K562 (cell line): ENCODE data around the gene CCL19. TPM values are rescaled to one million over a fixed set of nuclear protein-coding genes. Genes with fewer than 3 reads are reported as not detected.

ENCODE experiments used
- ATAC-seq: fragments of 200-7000 bp; cut with Tn5 transposase; 3 replicates; pipeline ENCODE4 v1.9.1; 2020; ENCODE audit warnings: moderate library complexity
- BruUV-seq: library from RNA; stranded (reverse); fragments of 400-500 nt; replicated peaks from 2 replicates; lab custom pipeline; 2021; lab: Mats Ljungman, UMichigan
- CTCF ChIA-PET: fragments of 300-600 bp; formaldehyde crosslinking; extraction: SDS; loops from one replicate; lab custom pipeline; 2021; ENCODE audit warnings: low intra/inter-chr PET ratio; lab: Yijun Ruan, JAX
- POLR2A ChIA-PET: fragments of 300-600, 350-650 bp; sonication (Branson Sonifier 250); formaldehyde crosslinking; extraction: SDS; loops from one replicate; lab custom pipeline; 2021; ENCODE audit warnings: antibody characterized with exemption, inconsistent platforms; lab: Yijun Ruan, JAX
- DNase-seq, 4 experiments: peaks; one replicate each; pipeline versions ENCODE4 v3.0.0 to v3.0.0-alpha.2; 2011 to 2018; ENCODE audit warnings: low spot score in 3 of 4, mixed read lengths in 3 of 4; ENCODE audit errors: extremely low read depth in 1 of 4
- FAIRE-seq: peaks from 2 replicates; lab custom pipeline; 2011; peaks lifted over from hg19 to GRCh38; lab: Jason Lieb, UNC
- H2AFZ ChIP-seq: 2 replicates; pipeline ENCODE4 v1.6.0; 2011; ENCODE audit warnings: low read depth, low read length, control low read depth, inconsistent platforms
- H3K27ac ChIP-seq: fragments of 200-600 bp; 3 replicates; pipeline ENCODE4 v1.8.0; 2011; ENCODE audit warnings: low read depth, mild to moderate bottlenecking, control low read depth, inconsistent platforms, low read length, moderate library complexity, mixed read lengths; ENCODE audit errors: extremely low read depth
- H3K27me3 ChIP-seq, 2 experiments: fragments of 300-600 bp in 1 of 2; 2 replicates in 1 of 2; 3 replicates in 1 of 2; pipeline versions ENCODE4 v1.6.0 to v1.8.0; 2011; ENCODE audit warnings: inconsistent platforms in 2 of 2, low read length in 2 of 2, mild to moderate bottlenecking in 1 of 2, mixed read lengths in 1 of 2, moderate library complexity in 1 of 2; ENCODE audit not compliant: control insufficient read depth in 2 of 2, insufficient read depth in 2 of 2
- H3K36me3 ChIP-seq: fragments of 300-600 bp; 3 replicates; pipeline ENCODE4 v1.8.0; 2011; ENCODE audit warnings: mild to moderate bottlenecking, low read length, inconsistent platforms; ENCODE audit not compliant: control insufficient read depth, insufficient read depth
- H3K4me1 ChIP-seq, 2 experiments: fragments of 200-600 bp in 1 of 2; replicated peaks in 1 of 2; 2 replicates in 1 of 2; 3 replicates in 1 of 2; pipeline versions ENCODE4 v1.5.1 to v1.8.0; 2011; ENCODE audit warnings: inconsistent platforms in 2 of 2, low read length in 2 of 2, mild to moderate bottlenecking in 1 of 2, mixed read lengths in 1 of 2, moderate library complexity in 1 of 2; ENCODE audit not compliant: control insufficient read depth in 2 of 2, insufficient read depth in 2 of 2
- H3K4me2 ChIP-seq: 2 replicates; pipeline ENCODE4 v1.6.1; 2011; ENCODE audit warnings: low read length, control low read depth, inconsistent platforms, mixed read lengths; ENCODE audit not compliant: insufficient read depth
- H3K4me3 ChIP-seq: fragments of 200-600 bp; sonication (generic), shearing (Covaris generic); 2 replicates; pipeline ENCODE4 v1.5.1; 2016; ENCODE audit warnings: control low read depth, inconsistent platforms
- H3K79me2 ChIP-seq: fragments of 200-600 bp; 3 replicates; pipeline ENCODE4 v1.8.0; 2011; ENCODE audit warnings: low read length, inconsistent platforms; ENCODE audit not compliant: control insufficient read depth, insufficient read depth
- H3K9ac ChIP-seq, 2 experiments: 2 replicates each; pipeline versions ENCODE4 v1.6.0 to v1.6.1; 2011; ENCODE audit warnings: low read depth in 2 of 2, low read length in 2 of 2, control low read depth in 1 of 2, inconsistent platforms in 1 of 2, mild to moderate bottlenecking in 1 of 2, mixed read lengths in 1 of 2; ENCODE audit not compliant: insufficient read depth in 1 of 2
- H3K9me1 ChIP-seq: one replicate; pipeline ENCODE4 v1.6.0; 2011; ENCODE audit warnings: inconsistent platforms, mild to moderate bottlenecking, low read length, moderate library complexity; ENCODE audit not compliant: control insufficient read depth, insufficient read depth
- H3K9me3 ChIP-seq: replicated peaks from 2 replicates; pipeline ENCODE4 v1.5.1; 2011; ENCODE audit warnings: low read depth, low read length, inconsistent platforms; ENCODE audit not compliant: control insufficient read depth, insufficient read depth
- H4K20me1 ChIP-seq: replicated peaks from 2 replicates; pipeline ENCODE4 v1.6.1; 2011; ENCODE audit warnings: low read length, inconsistent platforms, mixed read lengths; ENCODE audit not compliant: control insufficient read depth, insufficient read depth
- EP300 ChIP-seq: IDR thresholded peaks from 2 replicates; pipeline ENCODE4 v1.6.1; 2012; ENCODE audit warnings: low read length, improper control_type of control experiment
- MAFK ChIP-seq: IDR thresholded peaks from 2 replicates; pipeline ENCODE4 v1.6.1; 2011; ENCODE audit warnings: low read length, improper control_type of control experiment
- ZNF316 ChIP-seq: fragments of 450-650 bp; IDR thresholded peaks from 2 replicates; pipeline ENCODE4 v1.6.1; 2016
- WGBS: fragments of 100-300 bp; shearing (Covaris generic); methylation state at CpG from one replicate; pipeline ENCODE4 v1.1.6; 2016; ENCODE audit warnings: low coverage, mixed read lengths; ENCODE audit not compliant: insufficient coverage; ENCODE audit errors: missing lambda C conversion rate; 5-methylcytosine and 5-hydroxymethylcytosine counted together
- in situ Hi-C: fragments of 300-500 bp; cut with MboI; formaldehyde crosslinking; loops from 4 replicates; pipeline ENCODE4 v1.15.0; 2018; ENCODE audit warnings: inconsistent platforms, mixed read lengths
- intact Hi-C: fragments of 100-400 bp; cut with micrococcal nuclease; formaldehyde crosslinking; loops from 2 replicates; pipeline ENCODE4 v1.14.2; 2022
- polyA plus RNA-seq, 8 experiments: library from polyadenylated mRNA; depleted of rRNA in 4 of 8; stranded (reverse) in 5 of 8; unstranded in 3 of 8; fragments of >200 nt; fragmentation: Nextera tagmentation in 2 of 8; fragmentation: Illumina TruSeq in 1 of 8; extraction: Ambion mirVana in 2 of 8; extraction: Trizol in 1 of 8; gene quantifications; 2 replicates each; pipeline versions ENCODE4 v1.2.1 to v1.2.3, GENCODE V29; 2011 to 2014; ENCODE audit warnings: inconsistent platforms in 1 of 8, missing spikeins in 1 of 8
- total RNA-seq, 7 experiments: library from RNA; depleted of rRNA in 6 of 7; stranded (reverse); fragments of >200 nt in 6 of 7; fragmentation: Illumina TruSeq in 2 of 7; extraction: Trizol in 2 of 7; gene quantifications; 2 replicates each; pipeline versions ENCODE4 v1.2.1 to v1.2.3, GENCODE V29; 2011 to 2021; ENCODE audit warnings: low replicate concordance in 1 of 7

Gene CCL19
- total and polyA plus RNA-seq, 9 of the 15 experiments (the other 6 are each of a cell fraction or from before 2014, with no cell fraction given): not detected

DNA sequence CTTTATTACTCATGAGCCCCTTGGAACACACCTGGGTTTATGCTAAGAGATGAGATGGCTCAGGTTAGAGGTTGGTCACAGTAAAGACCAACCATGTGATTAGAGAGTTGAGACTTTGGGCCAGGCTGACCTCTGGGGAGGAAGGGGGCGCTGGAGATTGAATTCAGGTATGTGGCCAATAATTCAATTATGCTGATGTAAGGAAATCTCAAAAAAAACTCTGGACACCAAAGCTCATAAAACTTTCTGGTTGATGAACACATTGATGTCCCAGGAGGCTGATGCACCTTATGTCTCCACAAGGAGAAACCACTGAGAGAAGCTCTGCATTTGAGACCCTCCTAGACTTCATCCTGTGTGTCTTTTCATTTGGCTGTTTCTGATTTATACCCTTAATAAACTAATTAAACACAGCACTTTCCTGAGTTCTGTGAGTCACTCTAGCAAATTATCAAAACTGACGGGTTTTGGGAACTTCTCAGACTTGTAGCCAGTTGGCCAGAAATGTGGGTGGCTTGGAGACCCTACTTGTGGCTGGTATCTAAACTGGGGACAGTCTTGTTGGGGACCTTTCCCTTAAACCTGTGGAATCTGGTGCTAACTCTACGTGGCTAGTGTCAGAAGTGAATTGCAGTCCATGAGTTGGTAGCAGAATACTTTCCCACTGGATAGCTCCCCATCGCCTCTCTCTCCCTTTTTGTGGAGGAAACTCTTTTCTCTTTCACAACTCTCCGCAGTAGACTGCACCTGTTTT is 21.1 kb downstream of the CCL19 start:
- no peak overlapping the region for H3K4me2 ChIP-seq
- CTCF ChIA-PET: no interaction called here
- H3K27me3 ChIP-seq: no peaks in the 10 kb centered on the region
- BruUV-seq: no TSS peak
- TF ChIP-seq ZNF316 (peak; percentile 55), MAFK (peak; percentile 14; the same call in 1 of the 2 replicates), EP300 (no peak)
- TF ChIP-seq, all 486 proteins: peak for 2
- no peaks in the 10 kb centered on the region for H3K9me3 ChIP-seq
- H3K4me1 ChIP-seq: peaks cover 6% of the 10 kb centered on the region in 2 experiments; a peak in 4 of 5 replicates
- H3K9ac ChIP-seq: no peak overlapping the region
- intact Hi-C loops: no loop called here
- DNase-seq (no peak), ATAC-seq (no peak), FAIRE-seq (no peak)
- no peaks in the 10 kb centered on the region for H3K9me1 ChIP-seq
- no peak overlapping the region for H3K27ac ChIP-seq
- POLR2A ChIA-PET: no interaction called here
- H2AFZ ChIP-seq: no peak overlapping the region
- H3K79me2 ChIP-seq: peaks cover 28% of the 10 kb centered on the region
- in situ Hi-C loops: no loop called here
- H3K4me3 ChIP-seq: no peak overlapping the region
- H3K36me3 ChIP-seq: peaks cover 14% of the 10 kb centered on the region; the same call in 2 of the 3 replicates
- H4K20me1 ChIP-seq: 0 out of 2 replicates have a peak, but pooled peaks cover 4% of the 10 kb centered on the region
- WGBS: 56% methylated on average over 5 of the region's 5 CpGs
